Coronary artery (tissue), 2 donors: Measurements from ENCODE around the gene EVX1.

Source experiments
- DNase-seq: peaks from one replicate; pipeline ENCODE4 v3.0.0-alpha.2; 2017; ENCODE audit warnings: low spot score
- H3K27ac ChIP-seq, 2 donors: fragments of 200-600 bp; sonication (generic); one replicate each; pipeline ENCODE4 v1.5.1; 2016 to 2019
- H3K4me3 ChIP-seq: fragments of 200-600 bp; sonication (generic); 2 replicates; pipeline ENCODE4 v1.5.1; 2016; ENCODE audit warnings: mild to moderate bottlenecking, moderate library complexity
- TF ChIP-seq, protein P1 (sequence below): fragments of 200-600 bp; sonication (generic); IDR thresholded peaks from one replicate; pipeline ENCODE4 v1.5.1; 2019; ENCODE audit warnings: antibody characterized with exemption

The EVX1 gene

DNA sequence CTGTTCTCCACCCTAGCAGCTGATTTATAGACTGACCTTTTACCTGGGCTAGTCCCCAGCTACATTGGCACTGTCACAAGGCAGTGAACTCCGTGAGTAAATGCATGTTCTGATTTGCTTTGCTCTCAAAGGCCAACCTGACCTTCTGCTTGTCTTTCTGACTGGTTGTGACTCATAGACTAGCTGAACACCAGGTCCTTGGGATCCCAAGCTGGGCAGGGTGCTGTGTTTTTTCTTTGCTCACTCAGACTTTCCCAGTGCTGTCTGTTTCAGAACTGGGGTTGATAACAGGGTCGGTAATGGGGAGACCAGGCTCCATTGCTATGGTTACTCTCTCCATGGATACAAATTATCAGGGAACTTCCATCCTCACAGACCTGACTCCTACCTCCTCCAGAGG lies 35.0 kb downstream of the EVX1 start:
- H3K27ac ChIP-seq, result no peak overlapping the region
- H3K4me3 ChIP-seq, result no peak overlapping the region
- no peak for DNase-seq
- TF ChIP-seq, protein P1, sequence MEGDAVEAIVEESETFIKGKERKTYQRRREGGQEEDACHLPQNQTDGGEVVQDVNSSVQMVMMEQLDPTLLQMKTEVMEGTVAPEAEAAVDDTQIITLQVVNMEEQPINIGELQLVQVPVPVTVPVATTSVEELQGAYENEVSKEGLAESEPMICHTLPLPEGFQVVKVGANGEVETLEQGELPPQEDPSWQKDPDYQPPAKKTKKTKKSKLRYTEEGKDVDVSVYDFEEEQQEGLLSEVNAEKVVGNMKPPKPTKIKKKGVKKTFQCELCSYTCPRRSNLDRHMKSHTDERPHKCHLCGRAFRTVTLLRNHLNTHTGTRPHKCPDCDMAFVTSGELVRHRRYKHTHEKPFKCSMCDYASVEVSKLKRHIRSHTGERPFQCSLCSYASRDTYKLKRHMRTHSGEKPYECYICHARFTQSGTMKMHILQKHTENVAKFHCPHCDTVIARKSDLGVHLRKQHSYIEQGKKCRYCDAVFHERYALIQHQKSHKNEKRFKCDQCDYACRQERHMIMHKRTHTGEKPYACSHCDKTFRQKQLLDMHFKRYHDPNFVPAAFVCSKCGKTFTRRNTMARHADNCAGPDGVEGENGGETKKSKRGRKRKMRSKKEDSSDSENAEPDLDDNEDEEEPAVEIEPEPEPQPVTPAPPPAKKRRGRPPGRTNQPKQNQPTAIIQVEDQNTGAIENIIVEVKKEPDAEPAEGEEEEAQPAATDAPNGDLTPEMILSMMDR, result no peak

- Histone ChIP-seq H3K4me3 (no peak overlapping the region), H3K27ac (no peak overlapping the region)
- TF ChIP-seq, protein P1, result no peak
- DNase-seq, result no peak
Observed at GRCh38 chr7:27283558-27283957, 41.0 kb downstream of the EVX1 start.

- no peak overlapping the region for H3K27ac ChIP-seq
- TF ChIP-seq, protein P1, result no peak
- no peak overlapping the region for H3K4me3 ChIP-seq
- no peak for DNase-seq
Observed at GRCh38 chr7:27295236-27295635, 52.6 kb downstream of the EVX1 start.

DNA sequence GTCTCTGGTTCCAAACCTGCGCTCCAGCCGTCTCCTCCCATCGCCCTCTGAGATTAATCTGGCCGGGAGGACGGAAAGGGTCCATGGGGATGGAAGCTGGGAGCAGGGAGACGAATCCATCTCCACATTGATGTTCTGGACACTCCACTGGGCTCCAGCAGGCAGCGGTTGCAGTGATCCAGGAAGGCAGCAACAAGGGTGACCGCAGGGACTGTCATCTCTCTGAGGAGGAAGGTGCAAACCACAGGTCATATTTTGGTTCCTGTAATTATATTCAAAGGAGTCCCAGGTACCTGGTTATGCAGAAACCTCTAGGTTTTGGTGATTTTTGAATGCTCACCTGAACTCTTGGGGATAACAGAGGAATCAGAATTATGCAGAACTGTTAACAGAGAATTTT lies 54.8 kb downstream of the EVX1 start:
- no peak for DNase-seq
- TF ChIP-seq, protein P1, result no peak
- no peak overlapping the region for H3K27ac ChIP-seq
- H3K4me3 ChIP-seq, result no peak overlapping the region
